Measurements from ENCODE around the gene SCAF1. TPM values are rescaled to one million over a fixed set of nuclear protein-coding genes. Genes with fewer than 3 reads are reported as not detected.
A peak's percentile ranks its signal among the peaks of the same experiment; 100 is the strongest.

SCAF1 gene
- total and polyA plus RNA-seq, 9 of the 15 experiments (the other 6 are each of a cell fraction or from before 2014, with no cell fraction given), result 0.20 to 79.0 (median 4.9) TPM

DNA sequence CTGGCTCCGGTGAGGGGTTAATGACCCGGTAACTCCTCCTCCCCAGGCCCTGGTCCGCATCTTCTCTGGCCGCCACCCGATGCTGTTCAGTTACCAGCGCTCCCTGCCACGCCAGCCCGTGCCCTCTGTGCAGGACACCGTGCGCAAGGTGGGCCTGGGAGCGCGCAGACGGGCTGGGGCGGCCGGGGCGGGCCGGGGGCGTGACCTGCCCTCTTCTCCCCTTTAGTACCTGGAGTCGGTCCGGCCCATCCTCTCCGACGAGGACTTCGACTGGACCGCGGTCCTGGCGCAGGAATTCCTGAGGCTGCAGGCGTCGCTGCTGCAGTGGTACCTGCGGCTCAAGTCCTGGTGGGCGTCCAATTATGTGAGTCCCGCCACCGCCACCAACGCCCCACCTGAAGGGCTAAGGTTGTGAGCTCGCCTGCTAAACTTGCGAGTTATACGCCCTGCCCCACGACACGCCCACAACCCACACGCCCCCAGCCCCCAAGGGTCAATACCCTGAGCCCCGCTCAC, 59.3 kb downstream of the SCAF1 start:
- POLR2A ChIA-PET, result interaction anchor here (1.6 kb wide), 1 partner anchor 15 kb away, joined by 5 read pairs; no protein-coding TSS in a partner anchor

More for the DNA sequence above, 59.3 kb downstream of the SCAF1 start:
- H3K4me3 ChIP-seq, result no peak overlapping the region
- peak overlapping the region; percentile 33 to 52; a peak in 1 of 4 replicates for H3K9ac ChIP-seq (ENCODE audit: insufficient read depth in 1 of 2, low read depth in 2 of 2, low read length in 2 of 2)
- FAIRE-seq, result no peak
- no peaks in the 10 kb centered on the region for H3K9me3 ChIP-seq (replicated peaks; ENCODE audit: control insufficient read depth, insufficient read depth, low read depth, low read length)
- no peaks in the 10 kb centered on the region for H3K36me3 ChIP-seq (ENCODE audit: control insufficient read depth, insufficient read depth, low read length)
- TF ChIP-seq, protein P1, sequence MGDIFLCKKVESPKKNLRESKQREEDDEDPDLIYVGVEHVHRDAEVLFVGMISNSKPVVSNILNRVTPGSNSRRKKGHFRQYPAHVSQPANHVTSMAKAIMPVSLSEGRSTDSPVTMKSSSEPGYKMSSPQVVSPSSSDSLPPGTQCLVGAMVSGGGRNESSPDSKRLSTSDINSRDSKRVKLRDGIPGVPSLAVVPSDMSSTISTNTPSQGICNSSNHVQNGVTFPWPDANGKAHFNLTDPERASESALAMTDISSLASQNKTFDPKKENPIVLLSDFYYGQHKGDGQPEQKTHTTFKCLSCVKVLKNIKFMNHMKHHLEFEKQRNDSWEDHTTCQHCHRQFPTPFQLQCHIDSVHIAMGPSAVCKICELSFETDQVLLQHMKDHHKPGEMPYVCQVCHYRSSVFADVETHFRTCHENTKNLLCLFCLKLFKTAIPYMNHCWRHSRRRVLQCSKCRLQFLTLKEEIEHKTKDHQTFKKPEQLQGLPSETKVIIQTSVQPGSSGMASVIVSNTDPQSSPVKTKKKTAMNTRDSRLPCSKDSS (IDR thresholded peaks at IDR 0.05; ENCODE audit: low read depth, partially characterized antibody), result no peak
- TF ChIP-seq, protein P2, sequence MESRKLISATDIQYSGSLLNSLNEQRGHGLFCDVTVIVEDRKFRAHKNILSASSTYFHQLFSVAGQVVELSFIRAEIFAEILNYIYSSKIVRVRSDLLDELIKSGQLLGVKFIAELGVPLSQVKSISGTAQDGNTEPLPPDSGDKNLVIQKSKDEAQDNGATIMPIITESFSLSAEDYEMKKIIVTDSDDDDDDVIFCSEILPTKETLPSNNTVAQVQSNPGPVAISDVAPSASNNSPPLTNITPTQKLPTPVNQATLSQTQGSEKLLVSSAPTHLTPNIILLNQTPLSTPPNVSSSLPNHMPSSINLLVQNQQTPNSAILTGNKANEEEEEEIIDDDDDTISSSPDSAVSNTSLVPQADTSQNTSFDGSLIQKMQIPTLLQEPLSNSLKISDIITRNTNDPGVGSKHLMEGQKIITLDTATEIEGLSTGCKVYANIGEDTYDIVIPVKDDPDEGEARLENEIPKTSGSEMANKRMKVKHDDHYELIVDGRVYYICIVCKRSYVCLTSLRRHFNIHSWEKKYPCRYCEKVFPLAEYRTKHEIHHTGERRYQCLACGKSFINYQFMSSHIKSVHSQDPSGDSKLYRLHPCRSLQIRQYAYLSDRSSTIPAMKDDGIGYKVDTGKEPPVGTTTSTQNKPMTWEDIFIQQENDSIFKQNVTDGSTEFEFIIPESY (CRISPR knock-in tag; IDR thresholded peaks at IDR 0.05), result peak; percentile 97
- DNase-seq (ENCODE audit: extremely low read depth in 1 of 4, low spot score in 3 of 4), result peak in 2 of 4 experiments; percentile 54 to 57
- H3K4me1 ChIP-seq (replicated peaks in 1 of 2; ENCODE audit: control insufficient read depth in 2 of 2, insufficient read depth in 2 of 2, low read length in 2 of 2), result peaks cover 10 to 23% of the 10 kb centered on the region in 2 experiments; a peak in 4 of 5 replicates
- in situ Hi-C loops (cut with MboI) (no loop called here), intact Hi-C loops (cut with micrococcal nuclease) (no loop called here)
- peak; percentile 16 for ATAC-seq
- CTCF ChIA-PET (ENCODE audit: low intra/inter-chr PET ratio), result interaction anchor here (0.6 kb wide), 1 partner anchor 17 kb away, joined by 3 read pairs; no protein-coding TSS in a partner anchor
- no peaks in the 10 kb centered on the region for H3K27me3 ChIP-seq (ENCODE audit: control insufficient read depth in 2 of 2, insufficient read depth in 2 of 2, low read length in 2 of 2)
- H3K79me2 ChIP-seq (ENCODE audit: control insufficient read depth, insufficient read depth, low read length), result no peaks in the 10 kb centered on the region
- no TSS peak for BruUV-seq (replicated peaks)
- H2AFZ ChIP-seq (ENCODE audit: low read depth, low read length), result peak overlapping the region; percentile 94
- no peaks in the 10 kb centered on the region for H3K9me1 ChIP-seq (ENCODE audit: control insufficient read depth, insufficient read depth, low read length)
- 93% methylated on average over 18 of the region's 40 CpGs for WGBS (ENCODE audit: insufficient coverage, low coverage, missing lambda C conversion rate)
- no peak overlapping the region for H3K4me2 ChIP-seq (ENCODE audit: insufficient read depth, low read length)
- no peaks in the 10 kb centered on the region for H4K20me1 ChIP-seq (replicated peaks; ENCODE audit: control insufficient read depth, insufficient read depth, low read length)
- H3K27ac ChIP-seq (ENCODE audit: extremely low read depth, low read depth, low read length), result no peak overlapping the region

All from K562 (cell line).